ENCODE measurements around the gene TEC. TPM values are rescaled to one million over a fixed set of nuclear protein-coding genes. Genes with fewer than 3 reads are reported as not detected.

Gene TEC
- total and polyA plus RNA-seq, 12 donors: 1.4 to 8.0 (median 4.7) TPM

- 79 to 83% (median 81%) methylated on average over 7 of the region's 7 CpGs for WGBS, 4 donors
- Histone ChIP-seq H3K9me3 (replicated peaks in 1 of 3) (no peaks in the 10 kb centered on the region), H3K36me3 (replicated peaks in 1 of 2) (no peaks in the 10 kb centered on the region), H3K27me3 (no peaks in the 10 kb centered on the region), H3K4me1 (replicated peaks in 1 of 2) (no peaks in the 10 kb centered on the region), H3K27ac (no peak overlapping the region), H3K4me3 (no peak overlapping the region)
- intact Hi-C loops (cut with DNase I): no loop called here
- no peak for DNase-seq
- no peak for TF ChIP-seq CTCF (IDR thresholded peaks at IDR 0.05)
- TF ChIP-seq POLR2A (IDR thresholded peaks at IDR 0.05): no peak
Observed at GRCh38 chr4:48247142-48247877, 22.3 kb downstream of the TEC start.

GRCh38 chr4:48244665-48245064, 25.0 kb downstream of the TEC start:
- no peaks in the 10 kb centered on the region for H3K27me3 ChIP-seq
- TF ChIP-seq POLR2A (IDR thresholded peaks at IDR 0.05) (no peak), CTCF (IDR thresholded peaks at IDR 0.05) (no peak)
- H3K4me3 ChIP-seq: no peak overlapping the region
- intact Hi-C loops (cut with DNase I): no loop called here
- no peaks in the 10 kb centered on the region for H3K9me3 ChIP-seq (replicated peaks in 1 of 3)
- no peaks in the 10 kb centered on the region for H3K36me3 ChIP-seq (replicated peaks in 1 of 2)
- H3K27ac ChIP-seq: no peak overlapping the region
- WGBS, 4 donors: 94 to 99% (median 98%) methylated on average over 4 of the region's 4 CpGs
- no peak for DNase-seq
- no peaks in the 10 kb centered on the region for H3K4me1 ChIP-seq (replicated peaks in 1 of 2)

- H3K4me3 ChIP-seq: no peak overlapping the region
- no peaks in the 10 kb centered on the region for H3K9me3 ChIP-seq (replicated peaks in 1 of 3)
- intact Hi-C loops (cut with DNase I): no loop called here
- no peaks in the 10 kb centered on the region for H3K36me3 ChIP-seq (replicated peaks in 1 of 2)
- 79 to 89% (median 83%) methylated on average over 2 of the region's 2 CpGs for WGBS, 4 donors
- no peak for DNase-seq
- TF ChIP-seq POLR2A (IDR thresholded peaks at IDR 0.05) (no peak), CTCF (IDR thresholded peaks at IDR 0.05) (no peak)
- no peaks in the 10 kb centered on the region for H3K4me1 ChIP-seq (replicated peaks in 1 of 2)
- no peak overlapping the region for H3K27ac ChIP-seq
- H3K27me3 ChIP-seq: no peaks in the 10 kb centered on the region
Observed at GRCh38 chr4:48243887-48244286, 25.8 kb downstream of the TEC start.

- Histone ChIP-seq H3K9me3 (replicated peaks in 1 of 3) (no peaks in the 10 kb centered on the region), H3K36me3 (replicated peaks in 1 of 2) (no peaks in the 10 kb centered on the region), H3K4me1 (replicated peaks in 1 of 2) (no peaks in the 10 kb centered on the region), H3K27ac (no peak overlapping the region), H3K27me3 (no peaks in the 10 kb centered on the region), H3K4me3 (no peak overlapping the region)
- intact Hi-C loops (cut with DNase I): no loop called here
- TF ChIP-seq POLR2A (IDR thresholded peaks at IDR 0.05): no peak
- no peak for TF ChIP-seq CTCF (IDR thresholded peaks at IDR 0.05)
- DNase-seq: no peak
- WGBS, 4 donors: 87 to 92% (median 90%) methylated on average over 3 of the region's 3 CpGs
Observed at GRCh38 chr4:48243429-48243828, 26.2 kb downstream of the TEC start.
